IPS-20b (cell line): Measurements from ENCODE around the gene ELL.
"Not testable (repeated sequence)": the region's sequence is repeated elsewhere in the genome, so short reads cannot be mapped to it uniquely, and the experiment has no call there.

ENCODE experiments used
- H3K27ac ChIP-seq: one replicate; pipeline ENCODE4 v1.5.1; 2013; ENCODE audit warnings: low read length
- H3K27me3 ChIP-seq: 2 replicates; pipeline ENCODE4 v1.6.1; 2013; ENCODE audit warnings: mild to moderate bottlenecking, low read length, inconsistent platforms; ENCODE audit not compliant: insufficient read depth
- H3K36me3 ChIP-seq: 2 replicates; pipeline ENCODE4 v1.6.1; 2013; ENCODE audit warnings: low read depth, mild to moderate bottlenecking, inconsistent platforms, low read length, moderate library complexity; ENCODE audit not compliant: insufficient read depth
- H3K4me1 ChIP-seq: 2 replicates; pipeline ENCODE4 v1.6.1; 2013; ENCODE audit warnings: mild to moderate bottlenecking, control low read depth, inconsistent platforms, low read length, moderate library complexity; ENCODE audit not compliant: insufficient read depth
- H3K4me3 ChIP-seq: 2 replicates; pipeline ENCODE4 v1.5.1; 2013; ENCODE audit warnings: mild to moderate bottlenecking, low read length, inconsistent platforms
- H3K9ac ChIP-seq: 2 replicates; pipeline ENCODE4 v1.6.1; 2013; ENCODE audit warnings: low read depth, mild to moderate bottlenecking, inconsistent platforms, low read length, moderate library complexity
- H3K9me3 ChIP-seq: 2 replicates; pipeline ENCODE4 v1.6.1; 2013; ENCODE audit warnings: mild to moderate bottlenecking, low read depth, low read length, inconsistent platforms; ENCODE audit not compliant: insufficient read depth

The ELL gene

GRCh38 chr19:18526316-18526715 lies 4.4 kb upstream of the ELL start:
- Histone ChIP-seq H3K36me3 (peaks cover 2% of the 10 kb centered on the region; the same call in 1 of the 2 replicates), H3K9me3 (no peaks in the 10 kb centered on the region), H3K9ac (no peak overlapping the region), H3K27ac (no peak overlapping the region), H3K4me1 (no peaks in the 10 kb centered on the region), H3K27me3 (no peaks in the 10 kb centered on the region), H3K4me3 (no peak overlapping the region)

GRCh38 chr19:18523841-18524240 lies 2.0 kb upstream of the ELL start:
- Histone ChIP-seq H3K36me3 (no peaks in the 10 kb centered on the region), H3K4me3 (no peak overlapping the region), H3K27me3 (no peaks in the 10 kb centered on the region; the same call in 1 of the 2 replicates), H3K9ac (no peak overlapping the region), H3K9me3 (no peaks in the 10 kb centered on the region), H3K27ac (no peak overlapping the region), H3K4me1 (peaks cover 4% of the 10 kb centered on the region; the same call in 1 of the 2 replicates)

- not testable (repeated sequence) for H3K27me3 ChIP-seq, H3K4me3 ChIP-seq, H3K4me1 ChIP-seq, H3K9me3 ChIP-seq, H3K9ac ChIP-seq, H3K27ac ChIP-seq, H3K36me3 ChIP-seq
Observed at GRCh38 chr19:18522862-18523440, 1.1 kb upstream of the ELL start.

GRCh38 chr19:18522124-18522861 lies 423 bp upstream of the ELL start:
- Histone ChIP-seq H3K4me3 (peak overlapping the region; percentile 92; the same call in 1 of the 2 replicates), H3K9me3 (no peaks in the 10 kb centered on the region), H3K4me1 (peaks cover 4% of the 10 kb centered on the region; the same call in 1 of the 2 replicates), H3K9ac (no peak overlapping the region), H3K36me3 (no peaks in the 10 kb centered on the region), H3K27me3 (no peaks in the 10 kb centered on the region; the same call in 1 of the 2 replicates), H3K27ac (no peak overlapping the region)

GRCh38 chr19:18520848-18521691 lies 800 bp downstream of the ELL start:
- Histone ChIP-seq H3K36me3 (no peaks in the 10 kb centered on the region), H3K27ac (no peak overlapping the region), H3K9me3 (no peaks in the 10 kb centered on the region), H3K4me1 (peaks cover 4% of the 10 kb centered on the region; the same call in 1 of the 2 replicates), H3K9ac (peak overlapping the region; percentile 82; the same call in 1 of the 2 replicates), H3K4me3 (peak overlapping the region; percentile 92), H3K27me3 (no peaks in the 10 kb centered on the region; the same call in 1 of the 2 replicates)

GRCh38 chr19:18519962-18520847 lies 1.7 kb downstream of the ELL start:
- H3K27ac ChIP-seq = no peak overlapping the region
- H3K4me3 ChIP-seq = peak overlapping the region; percentile 92
- peaks cover 4% of the 10 kb centered on the region; the same call in 1 of the 2 replicates for H3K4me1 ChIP-seq
- no peaks in the 10 kb centered on the region for H3K9me3 ChIP-seq
- H3K9ac ChIP-seq = peak overlapping the region; percentile 69; the same call in 1 of the 2 replicates
- H3K27me3 ChIP-seq = no peaks in the 10 kb centered on the region; the same call in 1 of the 2 replicates
- no peaks in the 10 kb centered on the region for H3K36me3 ChIP-seq

GRCh38 chr19:18518639-18519038 lies 3.2 kb downstream of the ELL start:
- Histone ChIP-seq H3K36me3 (no peaks in the 10 kb centered on the region), H3K9me3 (no peaks in the 10 kb centered on the region), H3K9ac (no peak overlapping the region), H3K4me3 (no peak overlapping the region), H3K4me1 (peaks cover 4% of the 10 kb centered on the region; the same call in 1 of the 2 replicates), H3K27ac (no peak overlapping the region), H3K27me3 (no peaks in the 10 kb centered on the region; the same call in 1 of the 2 replicates)

- Histone ChIP-seq H3K27ac (no peak overlapping the region), H3K9me3 (no peaks in the 10 kb centered on the region), H3K36me3 (no peaks in the 10 kb centered on the region), H3K27me3 (no peaks in the 10 kb centered on the region; the same call in 1 of the 2 replicates), H3K4me1 (peaks cover 4% of the 10 kb centered on the region; the same call in 1 of the 2 replicates), H3K4me3 (no peak overlapping the region), H3K9ac (no peak overlapping the region)
Observed at GRCh38 chr19:18517606-18518005, 4.3 kb downstream of the ELL start.

GRCh38 chr19:18515959-18516358 lies 5.9 kb downstream of the ELL start:
- Histone ChIP-seq H3K36me3 (no peaks in the 10 kb centered on the region), H3K9ac (no peak overlapping the region), H3K4me1 (peaks cover 4% of the 10 kb centered on the region; the same call in 1 of the 2 replicates), H3K27ac (no peak overlapping the region), H3K9me3 (no peaks in the 10 kb centered on the region), H3K27me3 (no peaks in the 10 kb centered on the region; the same call in 1 of the 2 replicates), H3K4me3 (no peak overlapping the region)

- H3K27me3 ChIP-seq = no peaks in the 10 kb centered on the region
- no peak overlapping the region for H3K4me3 ChIP-seq
- H3K4me1 ChIP-seq = peaks cover 4% of the 10 kb centered on the region; the same call in 1 of the 2 replicates
- no peak overlapping the region for H3K9ac ChIP-seq
- no peaks in the 10 kb centered on the region for H3K9me3 ChIP-seq
- no peak overlapping the region for H3K27ac ChIP-seq
- no peaks in the 10 kb centered on the region for H3K36me3 ChIP-seq
Observed at GRCh38 chr19:18514800-18515682, 6.8 kb downstream of the ELL start.
